Fibroblast of lung (primary cell): ENCODE results near the gene GNAI2. TPM values are rescaled to one million over a fixed set of nuclear protein-coding genes. Genes with fewer than 3 reads are reported as not detected.
"Not testable (repeated sequence)": the region's sequence is repeated elsewhere in the genome, so short reads cannot be mapped to it uniquely, and the experiment has no call there.

Experiments used
- DNase-seq, 2 donors: peaks; one replicate each; pipeline versions ENCODE4 v3.0.0 to v3.0.0-alpha.2; 2010; ENCODE audit warnings: low read depth in 2 of 2
- H2AFZ ChIP-seq: 2 replicates; pipeline ENCODE4 v1.5.1; 2012; ENCODE audit warnings: low read length, control low read depth, inconsistent platforms
- H3K27ac ChIP-seq: 2 replicates; pipeline ENCODE4 v1.5.1; 2011; ENCODE audit warnings: low read length, control low read depth; ENCODE audit not compliant: insufficient read depth
- H3K27me3 ChIP-seq: 2 replicates; pipeline ENCODE4 v1.5.1; 2011; ENCODE audit warnings: mild to moderate bottlenecking, low read length; ENCODE audit not compliant: control insufficient read depth, insufficient read depth
- H3K36me3 ChIP-seq: 2 replicates; pipeline ENCODE4 v1.5.1; 2011; ENCODE audit warnings: low read length; ENCODE audit not compliant: control insufficient read depth, insufficient read depth
- H3K4me1 ChIP-seq: 2 replicates; pipeline ENCODE4 v1.5.1; 2011; ENCODE audit warnings: low read length; ENCODE audit not compliant: control insufficient read depth, insufficient read depth; ENCODE audit errors: extremely low read depth
- H3K4me2 ChIP-seq: 2 replicates; pipeline ENCODE4 v1.5.1; 2011; ENCODE audit warnings: low read length, control low read depth; ENCODE audit not compliant: insufficient read depth; ENCODE audit errors: extremely low read depth
- H3K4me3 ChIP-seq, 4 experiments: fragments of 200-600 bp in 1 of 4; sonication (generic) in 1 of 4; replicated peaks in 1 of 4; 2 replicates each; pipeline ENCODE4 v1.5.1; 2011 to 2016; ENCODE audit warnings: low read length in 4 of 4, low read depth in 3 of 4, mild to moderate bottlenecking in 3 of 4, control low read depth in 2 of 4, inconsistent platforms in 1 of 4, mixed read lengths in 1 of 4; ENCODE audit not compliant: insufficient read depth in 1 of 4; ENCODE audit errors: control extremely low read depth in 1 of 4
- H3K79me2 ChIP-seq: 2 replicates; pipeline ENCODE4 v1.5.1; 2012; ENCODE audit warnings: mild to moderate bottlenecking, low read length, inconsistent platforms; ENCODE audit not compliant: control insufficient read depth, insufficient read depth
- H3K9ac ChIP-seq: 2 replicates; pipeline ENCODE4 v1.5.1; 2011; ENCODE audit warnings: mild to moderate bottlenecking, low read length, control low read depth; ENCODE audit not compliant: insufficient read depth
- H3K9me3 ChIP-seq: 2 replicates; pipeline ENCODE4 v1.5.1; 2012; ENCODE audit warnings: low read depth, low read length; ENCODE audit not compliant: control insufficient read depth, insufficient read depth
- H4K20me1 ChIP-seq: 2 replicates; pipeline ENCODE4 v1.5.1; 2011; ENCODE audit warnings: low read length; ENCODE audit not compliant: control insufficient read depth, insufficient read depth; ENCODE audit errors: extremely low read depth
- CTCF ChIP-seq, 2 donors: IDR thresholded peaks in 1 of 2; conservative IDR thresholded peaks in 1 of 2; 1 replicate in 1 of 2; 2 replicates in 1 of 2; pipeline ENCODE4 v1.5.1; 2011 to 2012; ENCODE audit warnings: low read length in 2 of 2, control low read depth in 1 of 2, inconsistent platforms in 1 of 2, low read depth in 1 of 2, mild to moderate bottlenecking in 1 of 2
- EZH2 ChIP-seq: IDR thresholded peaks from 2 replicates; pipeline ENCODE4 v1.5.1; 2012; ENCODE audit warnings: low read length, control low read depth, mild to moderate bottlenecking; ENCODE audit errors: missing control alignments
- polyA plus RNA-seq, 2 donors: library from polyadenylated mRNA; depleted of rRNA in 1 of 2; stranded (reverse) in 1 of 2; unstranded in 1 of 2; fragments of >200 nt; gene quantifications; 2 replicates each; pipeline ENCODE4 v1.2.1, GENCODE V29; 2011 to 2012; ENCODE audit warnings: missing spikeins in 1 of 2
- total RNA-seq: library from RNA; depleted of rRNA; stranded (reverse); fragments of >200 nt; gene quantifications from 2 replicates; pipeline ENCODE4 v1.2.1, GENCODE V29; 2014

GNAI2 gene
- total and polyA plus RNA-seq, 2 donors (not counting 1 experiment from before 2014, with no cell fraction given), result 238 to 704 TPM

- Histone ChIP-seq H3K4me2 (no peak overlapping the region), H3K79me2 (peaks cover 96% of the 10 kb centered on the region), H4K20me1 (no peaks in the 10 kb centered on the region), H3K9ac (no peak overlapping the region), H3K27me3 (no peaks in the 10 kb centered on the region), H3K9me3 (no peaks in the 10 kb centered on the region), H3K4me1 (peaks cover 45% of the 10 kb centered on the region), H3K27ac (no peak overlapping the region), H2AFZ (no peak overlapping the region), H3K4me3 (no peak overlapping the region), H3K36me3 (peaks cover 13% of the 10 kb centered on the region)
- TF ChIP-seq EZH2 (no peak), CTCF (conservative IDR thresholded peaks at IDR 0.05 in 1 of 2, IDR thresholded peaks at IDR 0.05 in 1 of 2; ENCODE audit: low read depth in 1 of 2, low read length in 2 of 2) (no peak)
- no peak for DNase-seq
These were observed 6.4 kb downstream of the GNAI2 start for GRCh38 chr3:50242381-50242770.

GRCh38 chr3:50242851-50243542, 7.0 kb downstream of the GNAI2 start:
- H3K4me2 ChIP-seq, result no peak overlapping the region
- TF ChIP-seq CTCF (conservative IDR thresholded peaks at IDR 0.05 in 1 of 2, IDR thresholded peaks at IDR 0.05 in 1 of 2; ENCODE audit: low read depth in 1 of 2, low read length in 2 of 2) (no peak), EZH2 (no peak)
- peak in 1 of 2 donors; percentile 76 for DNase-seq
- H2AFZ ChIP-seq, result no peak overlapping the region
- no peaks in the 10 kb centered on the region for H4K20me1 ChIP-seq
- H3K27me3 ChIP-seq, result no peaks in the 10 kb centered on the region
- peak overlapping the region; percentile 9 for H3K9ac ChIP-seq
- H3K36me3 ChIP-seq, result peaks cover 14% of the 10 kb centered on the region
- H3K4me1 ChIP-seq, result peaks cover 51% of the 10 kb centered on the region
- peaks cover 95% of the 10 kb centered on the region for H3K79me2 ChIP-seq
- H3K9me3 ChIP-seq, result no peaks in the 10 kb centered on the region
- peak overlapping the region; percentile 52 for H3K27ac ChIP-seq
- peak overlapping the region in 1 of 4 experiments; percentile 7 for H3K4me3 ChIP-seq

- Histone ChIP-seq H4K20me1 (no peaks in the 10 kb centered on the region), H3K36me3 (peaks cover 11% of the 10 kb centered on the region), H3K9me3 (no peaks in the 10 kb centered on the region), H3K4me2 (no peak overlapping the region), H3K79me2 (peaks cover 95% of the 10 kb centered on the region), H2AFZ (no peak overlapping the region), H3K27me3 (no peaks in the 10 kb centered on the region), H3K9ac (peak overlapping the region; percentile 9), H3K4me1 (peaks cover 50% of the 10 kb centered on the region), H3K27ac (peak overlapping the region; percentile 52), H3K4me3 (peak overlapping the region in 1 of 4 experiments; percentile 7)
- no peak for DNase-seq
- TF ChIP-seq CTCF (conservative IDR thresholded peaks at IDR 0.05 in 1 of 2, IDR thresholded peaks at IDR 0.05 in 1 of 2; ENCODE audit: low read depth in 1 of 2, low read length in 2 of 2) (no peak), EZH2 (no peak)
These were observed 7.5 kb downstream of the GNAI2 start for GRCh38 chr3:50243543-50243895.

GRCh38 chr3:50244813-50245212, 8.8 kb downstream of the GNAI2 start:
- not testable (repeated sequence) for DNase-seq

More at GRCh38 chr3:50244813-50245212, 8.8 kb downstream of the GNAI2 start:
- not testable (repeated sequence) for H2AFZ ChIP-seq, H3K27me3 ChIP-seq, H3K9me3 ChIP-seq, H3K4me3 ChIP-seq, H3K4me2 ChIP-seq, H4K20me1 ChIP-seq, H3K9ac ChIP-seq, H3K36me3 ChIP-seq
- H3K4me1 ChIP-seq, result peaks cover 55% of the 10 kb centered on the region
- peak overlapping the region; percentile 8 for H3K27ac ChIP-seq
- H3K79me2 ChIP-seq, result peaks cover 95% of the 10 kb centered on the region
